Stimulated activated CD4-positive, alpha-beta T cell treated with anti-CD3 and anti-CD28 coated beads, Interleukin-1b, Interleukin-23, amount 100 ng/mL, for 4 hours (primary cell): Measurements from ENCODE around the gene GADD45B.
"Not testable (repeated sequence)": the region's sequence is repeated elsewhere in the genome, so short reads cannot be mapped to it uniquely, and the experiment has no call there.

Experiments used
- DNase-seq, 2 donors: peaks; one replicate each; pipeline ENCODE4 v3.0.0-alpha.2; 2020; ENCODE audit warnings: low read depth in 2 of 2

Gene GADD45B

DNA sequence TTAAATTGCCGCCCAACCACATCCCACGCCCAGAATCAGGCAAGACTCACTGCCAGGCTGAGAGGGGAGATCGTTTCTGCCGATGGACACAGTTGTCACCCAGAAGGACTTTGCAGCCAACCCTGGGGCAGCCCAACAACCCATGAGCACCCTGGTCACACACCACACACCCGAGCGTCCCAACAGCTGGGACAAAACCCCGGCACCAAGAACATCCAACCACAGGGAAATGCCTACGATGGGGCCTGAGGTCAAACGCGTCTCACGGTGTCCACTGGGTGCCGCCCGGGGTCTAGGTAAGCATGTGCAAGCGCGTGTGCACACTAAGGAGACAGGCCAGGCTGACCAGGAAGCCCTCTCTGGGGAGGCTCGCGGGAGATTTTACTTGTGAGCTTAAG, 32.1 kb upstream of the GADD45B start:
- no peak for DNase-seq

DNA sequence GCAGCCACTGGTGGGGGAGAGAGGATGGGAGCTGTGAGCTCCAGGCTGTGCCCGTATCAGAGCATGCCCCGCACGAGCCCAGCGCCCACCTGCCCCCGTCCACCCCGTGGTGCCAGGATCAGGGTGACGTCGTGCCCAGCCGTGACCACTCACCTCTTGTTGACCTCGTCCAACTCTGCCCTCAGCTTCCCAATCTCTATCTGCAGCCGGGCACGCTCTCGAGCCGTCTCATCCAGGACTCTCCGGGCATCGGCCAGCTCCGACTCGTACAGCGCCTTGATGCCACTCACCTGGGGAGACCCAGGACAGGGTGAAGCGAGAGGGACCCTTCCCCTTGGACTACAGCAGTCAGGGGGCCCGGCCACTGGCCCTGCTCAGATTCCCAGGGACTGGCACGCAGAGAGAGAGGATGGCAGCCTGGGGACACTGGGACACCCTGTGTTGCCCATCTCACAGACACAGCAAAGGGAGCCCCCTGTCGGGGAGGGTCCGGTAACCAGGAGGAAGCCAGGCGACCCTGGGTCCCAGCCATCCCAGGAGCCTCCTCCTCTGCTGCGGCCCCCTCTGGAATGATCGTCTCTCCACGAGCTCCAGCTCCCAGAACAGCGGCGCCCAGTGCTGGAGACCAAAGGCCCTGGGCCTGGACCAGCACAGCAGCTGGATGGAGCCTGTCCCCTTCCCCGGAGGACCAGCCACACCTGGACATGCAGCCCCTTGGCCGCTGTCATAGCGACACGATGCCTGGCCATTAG, 31.5 kb upstream of the GADD45B start:
- DNase-seq: no peak

DNA sequence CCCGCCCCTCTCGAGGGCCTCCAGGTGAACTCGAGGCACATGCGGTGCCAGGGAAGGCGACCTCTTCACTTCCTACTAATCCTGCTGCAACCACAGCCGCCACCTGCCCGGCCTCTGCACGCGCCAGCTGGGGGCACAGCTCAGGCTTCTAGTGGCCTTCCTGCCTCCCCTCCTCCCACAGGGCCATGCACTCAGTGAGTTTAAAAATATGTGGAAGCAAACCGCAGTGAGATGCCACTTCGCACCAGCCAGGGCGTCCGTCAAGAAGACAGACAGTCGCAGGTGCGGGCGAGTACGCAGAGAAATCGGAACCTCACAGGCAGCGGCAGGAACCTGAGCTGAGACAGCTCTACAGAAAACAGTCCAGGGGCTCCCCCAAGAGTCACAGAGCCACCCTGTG, 29.5 kb upstream of the GADD45B start:
- no peak for DNase-seq

DNA sequence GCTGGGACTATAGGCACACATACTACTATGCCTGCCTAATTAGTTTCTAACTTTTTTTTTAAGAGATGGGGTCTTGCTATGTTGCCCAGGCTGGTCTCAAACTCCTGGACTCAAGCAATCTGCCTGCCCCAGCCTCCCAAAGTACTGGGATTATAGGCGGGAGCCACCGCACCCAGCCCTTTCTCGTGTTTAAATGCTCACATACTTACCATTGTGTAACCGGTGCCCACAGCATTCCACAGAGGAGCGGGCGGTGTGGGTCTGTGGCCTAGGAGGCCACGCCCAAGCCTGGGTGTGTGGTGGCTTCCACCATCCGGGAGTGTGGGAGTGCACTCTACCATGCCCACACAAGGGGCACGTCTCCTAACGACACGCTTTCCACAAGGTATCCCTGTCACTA, 26.9 kb upstream of the GADD45B start:
- no peak for DNase-seq

DNA sequence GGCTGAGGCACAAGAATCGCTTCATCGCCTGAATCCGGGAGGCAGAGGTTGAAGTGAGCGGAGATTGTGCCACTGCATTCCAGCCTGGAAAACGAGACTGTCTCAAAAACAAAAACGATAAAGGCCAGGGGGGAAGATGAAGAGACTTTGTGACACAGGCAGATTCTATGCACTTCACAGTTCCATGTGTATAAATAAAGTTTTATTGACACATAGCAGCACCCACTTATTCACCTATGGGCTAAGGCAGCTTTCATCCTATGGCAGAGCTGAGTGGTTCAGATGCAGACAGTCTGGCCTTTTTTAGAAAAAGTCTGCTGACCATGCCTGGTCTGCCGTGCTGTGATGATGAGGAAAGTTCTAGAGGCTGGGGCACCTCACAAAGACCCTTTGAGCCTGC, 24.8 kb upstream of the GADD45B start:
- DNase-seq: no peak

DNA sequence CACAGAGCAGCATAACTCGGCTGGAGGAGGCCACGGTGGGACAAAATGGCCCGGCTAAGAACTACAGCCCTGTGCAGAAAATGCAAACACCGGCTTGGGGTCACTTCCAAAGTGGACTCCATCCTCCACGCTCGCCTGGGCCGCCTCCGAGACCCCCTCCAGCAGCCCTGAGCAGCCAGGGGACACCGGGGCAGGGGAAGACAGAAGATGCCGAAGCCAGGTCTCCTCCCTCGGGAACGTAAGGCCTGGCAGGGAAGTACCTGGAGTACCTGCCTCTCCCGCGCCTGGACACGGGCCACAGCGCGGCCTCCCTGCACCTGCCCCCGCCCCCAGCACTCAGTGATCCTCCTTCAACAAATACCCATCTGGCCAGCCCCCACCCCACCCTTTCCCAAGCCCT, 24.2 kb upstream of the GADD45B start:
- no peak for DNase-seq

DNA sequence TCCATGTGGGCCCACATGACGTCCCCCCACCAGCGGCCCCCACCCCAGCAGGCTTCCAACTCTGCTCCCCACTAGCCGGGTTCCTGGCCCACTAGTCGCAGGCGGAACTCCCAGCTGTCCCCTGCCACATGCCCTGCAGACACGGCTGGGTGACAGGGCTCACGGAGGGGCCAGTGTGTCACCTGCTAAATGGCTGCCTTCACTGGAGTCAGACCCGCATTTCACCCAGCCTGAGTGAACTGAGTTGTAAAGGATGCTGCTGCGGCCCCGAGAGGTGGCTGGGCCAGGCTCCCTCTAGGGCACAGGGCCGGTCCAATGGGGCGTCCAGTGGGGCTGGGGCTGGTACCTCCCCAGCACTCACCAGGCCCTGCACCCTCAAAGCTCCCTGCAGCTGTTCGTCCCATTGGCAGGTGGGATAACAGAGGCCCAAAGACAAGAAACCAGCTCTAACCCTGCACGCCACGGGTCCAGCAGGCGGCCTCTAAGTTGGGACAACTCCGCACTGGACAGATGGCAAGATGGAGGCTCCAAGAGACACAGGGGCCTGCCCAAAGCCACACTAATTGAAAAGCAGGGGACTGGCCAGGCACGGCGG, 22.4 kb upstream of the GADD45B start:
- no peak for DNase-seq

DNA sequence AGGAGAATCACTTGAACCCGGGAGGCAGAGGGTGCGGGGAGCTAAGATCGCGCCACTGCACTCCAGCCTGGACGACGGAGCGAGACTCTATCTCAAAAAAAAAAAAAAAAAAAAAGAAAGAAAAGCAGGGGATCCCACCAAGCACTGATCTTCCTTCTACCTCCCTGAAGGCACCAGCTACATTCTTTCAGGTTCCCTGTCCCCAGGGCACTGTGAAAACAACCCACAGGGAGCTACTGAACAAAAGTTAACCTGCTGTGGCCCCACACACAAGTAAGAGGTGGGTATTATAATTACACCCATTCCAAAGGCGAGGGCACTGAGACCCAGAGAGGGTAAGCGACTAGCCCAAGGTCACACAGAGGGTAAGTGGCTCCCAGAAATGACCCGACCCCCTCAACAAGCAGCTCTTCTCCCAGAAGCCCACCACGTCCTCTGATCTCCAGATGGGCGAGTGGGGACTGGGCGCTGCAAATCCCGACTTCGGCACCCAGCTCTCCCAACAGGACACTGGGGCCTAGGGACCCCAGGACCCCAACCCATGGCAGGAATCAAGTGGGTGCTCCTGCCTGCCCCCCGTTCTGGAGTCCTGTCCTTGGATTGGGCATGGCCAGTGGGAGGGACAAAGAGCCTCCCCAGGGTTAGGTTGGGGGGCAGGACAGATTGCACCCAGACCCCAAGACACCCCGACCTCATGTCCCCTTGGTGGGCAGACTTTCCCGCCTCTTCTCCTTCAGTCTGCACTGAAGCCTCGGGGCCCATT, 21.5 kb upstream of the GADD45B start:
- DNase-seq: no peak

DNA sequence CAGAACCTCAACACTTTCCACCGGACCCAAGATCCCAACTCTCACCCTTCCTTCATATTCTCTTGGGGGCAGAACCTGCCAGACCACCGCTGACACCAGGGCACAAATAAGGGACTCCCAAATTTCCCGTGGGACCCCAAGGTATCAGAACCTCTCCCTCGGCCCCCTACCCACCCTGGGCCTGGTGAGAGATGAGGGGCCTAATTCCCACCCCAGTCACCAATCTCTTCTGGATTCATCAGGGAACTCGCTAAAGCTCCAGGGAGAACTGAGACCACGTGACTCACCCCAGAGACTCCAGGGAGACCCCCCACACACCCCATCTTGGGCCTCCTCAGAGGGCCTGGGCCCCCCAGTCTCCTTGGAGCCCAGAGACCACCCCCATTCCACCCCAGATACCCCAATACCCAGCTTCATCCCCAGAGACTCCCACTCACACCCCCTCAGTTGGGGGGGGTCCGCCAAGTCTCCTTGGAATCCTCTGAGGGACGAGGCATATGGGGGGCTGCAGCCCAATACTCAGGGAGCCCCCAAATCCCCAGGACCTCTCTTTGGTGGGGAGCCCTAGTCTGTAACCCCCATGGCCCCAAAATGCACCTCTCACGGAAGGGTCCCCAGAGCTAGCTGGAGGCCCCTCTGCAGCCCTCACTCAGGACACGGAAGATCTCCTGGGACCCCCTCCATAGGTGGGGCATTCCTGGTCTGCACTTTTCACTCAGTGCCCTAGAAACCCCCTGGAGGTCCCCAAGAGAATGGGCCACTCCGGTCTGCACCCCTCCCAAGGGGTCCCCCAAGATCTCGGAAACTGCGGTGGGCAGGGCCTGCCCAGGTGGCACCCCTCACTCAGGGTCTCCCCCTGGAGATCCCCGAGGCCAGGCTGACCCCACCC, 20.7 kb upstream of the GADD45B start:
- no peak for DNase-seq

DNA sequence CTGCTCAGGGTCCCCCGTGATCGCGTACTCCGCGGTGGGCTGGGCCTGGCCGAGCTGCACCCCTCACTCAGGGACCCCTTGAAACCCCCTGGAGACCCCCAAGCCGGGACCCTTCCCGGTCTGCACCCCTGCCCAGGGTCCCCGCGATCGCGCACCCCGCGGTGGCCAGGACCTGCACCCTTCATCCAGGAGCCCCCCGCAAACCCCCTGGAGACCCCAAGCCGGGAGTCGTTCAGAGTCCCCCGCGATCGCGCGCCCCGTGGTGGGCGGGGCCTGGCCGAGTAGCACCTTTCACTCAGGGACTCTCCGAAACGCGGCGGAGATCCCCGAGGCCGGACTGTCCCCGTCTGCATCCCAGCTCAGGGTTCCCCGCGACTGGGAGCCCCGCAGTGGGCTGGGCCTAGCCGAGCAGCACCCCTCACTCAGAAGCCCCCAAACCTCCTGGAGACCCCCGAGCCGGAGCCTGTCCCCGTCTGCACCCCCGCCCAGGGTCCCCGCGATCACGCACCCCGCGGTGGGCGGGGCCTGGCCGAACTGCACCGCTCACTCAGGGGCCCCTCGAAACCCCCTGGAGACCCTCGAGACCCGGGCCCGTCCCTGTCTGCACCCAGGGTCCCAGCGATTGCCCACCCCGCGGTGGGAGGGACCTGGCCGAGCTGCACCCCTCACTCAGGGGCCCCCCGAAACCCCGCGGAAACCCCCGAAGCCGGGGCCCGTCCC, 19.9 kb upstream of the GADD45B start:
- DNase-seq: peak; percentile 15 to 48

DNA sequence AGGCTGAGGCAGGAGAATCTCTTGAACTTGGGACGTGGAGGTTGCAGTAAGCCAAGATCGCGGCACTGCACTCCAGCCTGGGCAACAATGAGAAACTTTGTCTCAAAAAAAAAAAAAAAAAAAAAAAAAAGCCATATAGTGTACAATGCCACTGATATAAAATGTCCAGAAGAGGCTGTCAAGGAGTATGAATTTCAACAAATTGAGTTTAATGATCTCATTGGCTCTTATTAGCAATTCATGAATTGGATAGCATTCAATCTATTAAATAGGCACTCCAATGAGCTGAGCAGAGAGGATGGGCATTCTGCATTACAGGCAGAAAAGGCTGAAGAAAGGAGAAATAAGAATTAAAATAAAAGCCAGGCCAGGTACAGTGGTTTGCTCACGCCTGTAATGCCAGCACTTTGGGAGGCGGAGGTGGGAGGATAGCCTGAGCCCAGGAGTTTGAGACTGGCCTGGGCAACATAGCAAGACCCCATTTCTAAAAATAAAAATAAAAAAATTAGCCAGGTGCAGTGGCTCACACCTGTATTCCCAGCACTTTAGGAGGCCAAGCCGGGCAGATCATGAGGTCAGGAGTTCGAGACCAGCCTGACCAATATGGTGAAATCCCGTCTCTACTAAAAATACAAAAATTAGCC, 18.4 kb upstream of the GADD45B start:
- DNase-seq: no peak

DNA sequence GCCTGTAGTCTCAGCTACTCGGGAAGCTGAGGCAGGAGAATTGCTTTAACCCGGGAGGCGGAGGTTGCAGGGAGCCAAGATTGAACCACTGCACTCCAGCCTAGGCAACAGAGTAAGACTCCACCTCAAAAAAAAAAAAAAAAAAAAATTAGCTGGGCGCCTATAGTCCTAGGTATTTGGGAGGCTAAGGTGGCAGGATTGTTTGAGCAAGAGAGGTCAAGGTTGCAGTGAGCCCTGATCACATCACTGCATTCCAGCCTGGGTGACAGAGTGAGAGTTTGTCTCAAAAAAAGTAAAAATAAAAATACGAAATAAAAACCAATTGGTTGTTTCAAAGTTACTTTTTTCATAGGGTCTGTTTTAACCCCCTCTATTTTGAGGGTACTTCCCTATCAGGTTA, 17.9 kb upstream of the GADD45B start:
- no peak for DNase-seq

DNA sequence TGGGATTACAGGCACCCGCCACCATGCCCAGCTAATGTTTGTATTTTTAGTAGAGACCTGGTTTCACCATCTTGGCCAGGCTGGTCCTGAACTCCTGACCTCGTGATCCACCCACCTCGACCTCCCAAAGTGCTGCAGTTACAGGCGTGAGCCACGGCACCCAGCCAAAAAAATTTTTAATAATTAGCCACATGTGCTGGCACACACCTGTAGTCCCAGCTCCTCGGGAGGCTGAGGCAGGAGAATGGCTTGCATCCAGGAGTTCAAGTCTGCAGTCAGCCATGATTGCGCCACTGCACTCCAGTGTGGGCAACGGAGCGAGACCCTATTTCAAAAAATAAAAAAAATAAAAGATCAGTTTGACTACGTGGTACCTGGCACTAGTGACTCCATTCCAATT, 17.2 kb upstream of the GADD45B start:
- not testable (repeated sequence) for DNase-seq

DNA sequence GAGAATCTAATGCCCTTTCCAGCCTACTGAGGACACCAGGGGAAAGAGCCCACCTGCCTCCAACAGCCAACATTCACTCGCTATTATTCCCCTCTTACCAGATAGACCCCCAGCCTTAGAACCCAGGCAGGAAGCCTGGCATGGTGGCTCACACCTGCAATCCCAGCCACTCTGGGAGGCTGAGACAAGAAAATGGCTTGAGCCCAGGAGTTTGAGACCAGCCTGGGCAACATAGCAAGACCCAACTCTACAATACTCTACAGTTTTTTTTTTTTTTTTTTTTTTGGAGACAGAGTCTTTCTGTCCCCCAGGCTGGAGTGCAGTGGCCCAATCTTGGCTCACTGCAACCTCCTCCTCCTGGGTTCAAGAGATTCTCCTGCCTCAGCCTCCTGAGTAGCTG, 15.7 kb upstream of the GADD45B start:
- no peak for DNase-seq

DNA sequence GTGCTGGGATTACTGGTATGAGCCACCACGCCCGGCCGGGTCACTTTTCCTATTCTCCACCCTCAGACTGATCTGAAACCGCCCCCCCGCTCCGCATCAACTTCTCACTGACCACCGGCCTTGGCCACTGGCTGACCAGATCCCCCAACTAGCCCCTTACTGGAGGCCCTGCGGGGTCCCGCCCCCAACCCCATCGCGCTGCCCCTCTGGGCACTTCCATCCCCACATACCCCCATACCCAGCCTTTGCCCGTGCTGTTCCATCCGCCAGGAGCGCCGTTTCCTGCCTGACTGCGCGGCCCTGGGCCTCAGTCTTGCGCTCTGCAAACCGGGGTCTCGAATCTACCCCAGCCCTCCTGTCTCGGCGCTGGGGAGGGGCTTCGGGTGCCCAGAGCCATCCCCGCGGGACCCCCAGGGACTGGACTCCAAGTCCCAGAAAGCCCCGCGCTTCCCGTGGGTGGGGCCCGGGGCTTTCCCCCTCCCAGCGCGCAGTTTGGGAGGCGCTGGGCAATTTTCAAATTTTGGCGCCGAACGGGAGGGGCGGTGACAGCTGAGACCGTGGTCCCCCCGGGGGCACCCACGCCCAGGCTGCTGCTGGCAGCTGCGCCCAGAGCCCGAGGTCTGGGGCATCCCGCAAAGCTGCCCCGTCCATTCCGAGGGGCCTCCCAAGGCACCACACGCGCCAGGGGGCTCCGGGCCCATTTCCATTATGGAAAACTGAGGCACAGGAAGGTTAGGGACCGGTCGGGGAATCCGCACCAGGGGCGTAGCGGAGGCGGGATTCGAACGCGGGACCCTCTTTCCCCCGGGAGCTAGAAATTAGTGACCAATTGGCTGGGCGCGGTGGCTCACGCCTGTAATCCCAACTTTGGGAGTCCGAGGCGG, 13.9 kb upstream of the GADD45B start:
- DNase-seq: peak; percentile 62 to 68

DNA sequence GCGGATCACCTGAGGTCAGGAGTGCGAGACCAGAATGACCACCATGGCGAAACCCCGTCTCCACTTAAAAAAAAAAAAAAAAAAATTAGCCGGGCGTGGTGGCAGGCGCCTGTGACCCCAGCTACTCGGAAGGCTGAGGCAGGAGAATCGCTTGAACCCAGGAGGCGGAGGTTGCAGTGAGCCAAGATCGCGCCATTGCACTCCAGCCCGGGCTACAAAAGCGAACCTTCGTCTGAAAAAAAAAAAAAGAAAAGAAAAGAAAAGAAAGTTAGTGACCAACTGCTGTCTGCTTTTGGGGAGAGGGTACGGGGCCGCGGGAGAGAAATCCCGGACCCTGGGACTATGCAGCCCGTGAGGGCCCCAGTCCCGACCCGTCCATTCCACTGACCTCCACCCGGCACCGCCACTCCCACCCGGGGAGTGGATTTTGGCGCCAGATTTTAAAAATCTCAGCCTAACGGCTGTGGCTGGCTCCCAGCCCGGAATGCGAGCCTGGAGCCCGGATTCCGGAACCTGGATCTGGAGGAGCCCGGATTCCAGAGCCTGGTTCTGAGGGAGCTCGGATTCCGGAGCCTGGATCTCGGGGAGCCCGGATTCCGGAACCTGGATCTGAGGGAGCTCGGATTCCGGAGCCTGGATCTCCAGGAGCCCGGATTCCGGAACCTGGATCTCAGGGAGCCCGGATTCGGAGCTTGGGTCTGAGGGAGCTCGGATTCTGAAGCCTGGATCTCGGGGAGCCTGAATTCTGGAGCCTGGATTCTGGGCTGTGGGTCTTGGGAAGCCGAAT, 13.1 kb upstream of the GADD45B start:
- no peak for DNase-seq

DNA sequence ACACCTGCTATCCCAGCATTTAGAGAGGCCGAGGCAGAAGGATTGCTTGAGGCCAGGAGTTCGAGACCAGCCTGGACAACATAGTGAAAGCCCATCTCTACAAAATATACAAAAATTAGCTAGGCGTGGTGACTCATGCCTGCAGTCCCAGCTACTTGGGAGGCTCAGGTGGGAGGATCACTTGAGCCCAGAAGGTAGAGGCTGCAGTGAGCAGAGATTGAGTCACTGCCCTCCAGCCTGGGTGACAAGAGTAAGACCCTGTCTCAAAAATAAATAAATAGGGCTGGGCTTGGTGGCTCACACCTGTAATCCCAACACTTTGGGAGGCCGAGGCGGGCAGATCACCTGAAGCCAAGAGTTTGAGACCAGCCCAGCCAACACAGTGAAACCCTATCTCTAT, 12.2 kb upstream of the GADD45B start:
- DNase-seq: not testable (repeated sequence)

DNA sequence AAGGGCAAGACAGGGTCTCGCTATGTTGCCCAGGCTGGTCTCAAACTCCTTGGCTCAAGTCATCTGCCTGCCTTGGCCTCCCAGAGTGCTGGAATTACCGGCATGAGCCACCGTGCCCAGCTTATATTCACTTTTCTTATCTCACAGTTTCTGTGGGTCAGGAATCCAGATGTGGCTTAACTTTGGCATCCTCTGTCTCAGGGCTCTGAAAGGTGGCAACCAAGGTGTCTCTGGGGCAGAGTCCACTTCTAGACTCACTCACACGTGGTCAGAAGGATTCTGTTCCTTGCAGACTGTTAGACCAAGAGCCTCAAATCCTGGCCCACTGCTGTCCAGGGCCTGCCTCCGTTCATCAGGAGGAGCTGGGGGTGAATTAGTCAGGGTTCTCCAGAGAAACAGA, 11.5 kb upstream of the GADD45B start:
- DNase-seq: no peak

DNA sequence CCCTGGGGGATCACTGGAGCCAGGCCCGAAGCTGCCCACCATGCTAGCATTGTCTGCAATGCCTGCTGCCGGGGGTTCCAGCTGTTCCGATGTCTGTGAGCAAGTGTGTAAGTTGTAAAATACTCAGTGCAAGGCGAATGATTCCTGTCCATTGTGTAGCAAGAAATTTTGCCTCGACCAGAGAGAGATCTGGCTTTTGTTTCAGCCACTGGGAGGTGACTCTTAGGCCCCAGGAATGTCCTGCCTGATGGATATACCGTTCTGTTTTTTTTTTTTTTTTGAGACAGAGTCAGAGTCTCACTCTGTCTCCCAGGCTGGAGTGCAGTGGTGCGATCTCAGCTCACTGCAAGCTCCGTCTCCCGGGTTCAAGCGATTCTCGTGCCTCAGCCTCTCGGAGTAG, 7.3 kb upstream of the GADD45B start:
- no peak for DNase-seq
